GM19372 (cell line): ENCODE data around the gene P2RY6.
"Not testable (repeated sequence)": the region's sequence is repeated elsewhere in the genome, so short reads cannot be mapped to it uniquely, and the experiment has no call there.

Experiments
- ATAC-seq: cut with Tn5 transposase; IDR thresholded peaks from one replicate; pipeline ENCODE4 v1.9.1; 2021; ENCODE audit warnings: mild to moderate bottlenecking, low read depth, moderate library complexity; ENCODE audit not compliant: unreplicated experiment

The P2RY6 gene

GRCh38 chr11:73271936-73272679 lies at the start of gene P2RY6:
Gene P2RY6 (plus strand): TSS chr11:73272338. CDS start chr11:73296519, 24,181 bp downstream.
- no peak for ATAC-seq

GRCh38 chr11:73223998-73224730 lies 48.0 kb upstream of the P2RY6 start:
- ATAC-seq: no peak

- no peak for ATAC-seq
These were observed 47.0 kb upstream of the P2RY6 start for GRCh38 chr11:73225001-73225686.

- no peak for ATAC-seq
These were observed 46.3 kb upstream of the P2RY6 start for GRCh38 chr11:73225851-73226250.

GRCh38 chr11:73226297-73227006 lies 45.7 kb upstream of the P2RY6 start:
- ATAC-seq: no peak

- ATAC-seq: no peak
These were observed 44.4 kb upstream of the P2RY6 start for GRCh38 chr11:73227571-73228211.

- ATAC-seq: no peak
These were observed 43.6 kb upstream of the P2RY6 start for GRCh38 chr11:73228268-73229134.

- no peak for ATAC-seq
These were observed 42.7 kb upstream of the P2RY6 start for GRCh38 chr11:73229321-73229895.

- ATAC-seq: no peak
These were observed 42.0 kb upstream of the P2RY6 start for GRCh38 chr11:73229896-73230875.

- ATAC-seq: no peak
These were observed 41.2 kb upstream of the P2RY6 start for GRCh38 chr11:73230931-73231330.

- not testable (repeated sequence) for ATAC-seq
These were observed 39.7 kb upstream of the P2RY6 start for GRCh38 chr11:73232487-73232886.

- ATAC-seq: no peak
These were observed 38.9 kb upstream of the P2RY6 start for GRCh38 chr11:73233211-73233610.

GRCh38 chr11:73233692-73234470 lies 38.3 kb upstream of the P2RY6 start:
- no peak for ATAC-seq

- no peak for ATAC-seq
These were observed 37.5 kb upstream of the P2RY6 start for GRCh38 chr11:73234471-73235181.

GRCh38 chr11:73235236-73235786 lies 36.8 kb upstream of the P2RY6 start:
- ATAC-seq: no peak

GRCh38 chr11:73236205-73236765 lies 35.9 kb upstream of the P2RY6 start:
- no peak for ATAC-seq
